A549 treated with AZD9567 at 1 μM for 4 hours (cell line): ENCODE measurements around the gene LRRFIP1. TPM values are rescaled to one million over a fixed set of nuclear protein-coding genes. Genes with fewer than 3 reads are reported as not detected.

ENCODE experiments used
- total RNA-seq: library from RNA; stranded (reverse); fragments of 200-300 nt; extraction: Qiagen RNA extraction; gene quantifications from 5 replicates; pipeline ENCODE4 v1.2.3, GENCODE V29; 2022; ENCODE audit not compliant: insufficient read depth

Gene LRRFIP1, protein sequence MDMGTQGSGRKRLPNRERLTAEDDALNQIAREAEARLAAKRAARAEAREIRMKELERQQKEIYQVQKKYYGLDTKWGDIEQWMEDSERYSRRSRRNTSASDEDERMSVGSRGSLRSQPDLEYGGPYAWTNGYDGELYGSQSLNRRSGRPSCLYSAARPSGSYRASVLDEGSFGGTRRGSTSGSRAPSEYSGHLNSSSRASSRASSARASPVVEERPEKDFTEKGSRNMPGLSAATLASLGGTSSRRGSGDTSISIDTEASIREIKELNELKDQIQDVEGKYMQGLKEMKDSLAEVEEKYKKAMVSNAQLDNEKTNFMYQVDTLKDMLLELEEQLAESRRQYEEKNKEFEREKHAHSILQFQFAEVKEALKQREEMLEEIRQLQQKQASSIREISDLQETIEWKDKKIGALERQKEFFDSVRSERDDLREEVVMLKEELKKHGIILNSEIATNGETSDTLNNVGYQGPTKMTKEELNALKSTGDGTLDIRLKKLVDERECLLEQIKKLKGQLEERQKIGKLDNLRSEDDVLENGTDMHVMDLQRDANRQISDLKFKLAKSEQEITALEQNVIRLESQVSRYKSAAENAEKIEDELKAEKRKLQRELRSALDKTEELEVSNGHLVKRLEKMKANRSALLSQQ
- 66.7 to 93.4 TPM (median 83.0 TPM) in 5 replicates for total RNA-seq

DNA sequence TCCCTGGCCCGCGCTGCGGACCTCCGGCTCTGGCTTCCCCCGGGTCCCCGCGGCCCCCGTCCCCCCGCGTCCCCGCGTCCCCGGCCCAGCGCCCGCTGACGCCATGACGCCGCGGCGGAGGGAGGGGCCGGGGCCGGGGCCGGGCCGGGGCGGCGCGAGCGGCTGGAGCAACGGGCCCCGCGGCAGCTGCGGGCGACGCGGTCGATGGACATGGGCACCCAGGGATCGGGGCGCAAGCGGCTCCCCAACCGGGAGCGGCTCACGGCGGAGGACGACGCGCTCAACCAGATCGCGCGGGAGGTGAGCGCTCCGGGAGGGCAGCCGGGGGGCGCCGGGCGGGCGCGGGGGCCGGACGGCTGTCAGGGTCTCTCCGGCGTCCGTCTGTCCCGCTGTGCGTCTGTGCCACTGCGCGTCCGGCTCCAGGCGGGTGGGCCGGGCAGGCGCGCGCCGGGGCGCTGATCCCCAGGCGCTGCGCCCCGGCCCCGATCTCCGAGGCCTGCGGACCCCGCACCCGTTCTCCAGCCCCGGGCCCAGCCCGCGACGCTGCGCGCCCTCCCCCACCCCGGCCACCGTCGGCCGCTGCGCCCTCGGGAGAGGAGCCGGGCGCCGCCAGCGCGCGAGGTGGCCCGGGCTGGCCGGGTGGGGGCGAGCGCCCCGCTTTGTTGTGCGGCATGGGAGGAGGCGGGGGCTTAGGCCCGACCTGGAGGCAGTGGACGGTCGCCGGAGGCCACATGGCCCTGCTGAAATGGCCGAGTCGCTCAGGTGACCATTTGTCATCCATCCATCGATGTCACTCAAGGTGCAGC lies at the start of gene LRRFIP1:
LRRFIP1 (plus strand) TSS at position 147 of the 806 bp plus-strand sequence; CDS start at position 205, 58 bp downstream.

DNA sequence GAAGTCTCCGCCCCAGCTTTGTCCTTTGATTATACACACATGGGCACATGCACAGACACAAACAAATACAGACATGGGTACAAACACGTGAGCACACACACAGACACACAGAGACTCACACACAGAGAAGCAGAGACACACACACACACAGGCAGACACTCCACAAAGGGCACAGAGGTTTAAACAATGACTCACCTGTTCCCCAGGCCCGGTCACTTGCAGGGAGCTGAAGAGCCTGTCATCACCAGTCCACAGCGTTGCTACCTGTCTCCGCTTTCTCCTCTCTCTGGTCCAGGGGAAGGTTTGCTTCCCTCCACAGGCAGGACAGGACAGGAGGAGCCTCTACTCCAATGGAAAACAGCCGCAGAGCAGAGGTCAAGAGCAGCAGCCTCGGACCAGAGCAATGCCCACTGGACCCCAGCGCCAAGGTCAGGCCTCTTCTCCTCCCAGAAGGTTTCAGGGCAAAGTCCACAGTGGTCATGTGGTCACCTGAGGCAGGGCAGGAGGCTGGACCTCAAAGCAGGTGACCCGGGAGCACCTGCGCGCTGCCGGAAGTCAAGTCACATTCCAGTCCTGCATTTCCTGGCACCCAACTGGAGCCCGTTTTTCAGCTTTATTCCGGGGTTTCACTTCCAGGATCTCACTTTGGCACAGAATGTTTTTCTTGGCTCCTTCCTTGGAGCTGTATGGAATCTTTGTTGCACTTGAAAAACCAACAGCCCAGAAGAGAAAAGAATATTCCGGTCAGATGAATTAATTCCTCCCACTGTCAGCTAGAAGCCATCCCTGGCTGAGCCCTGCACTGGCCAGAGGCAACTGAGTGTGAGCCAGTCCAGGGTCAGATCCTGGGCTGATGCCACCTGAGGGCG lies 36.9 kb upstream of the LRRFIP1 start, which contains the start of gene RAB17:
RAB17 (minus strand) TSS at position 463 of the 869 bp plus-strand sequence. CDS start 4,580 bp downstream, outside the sequence.

DNA sequence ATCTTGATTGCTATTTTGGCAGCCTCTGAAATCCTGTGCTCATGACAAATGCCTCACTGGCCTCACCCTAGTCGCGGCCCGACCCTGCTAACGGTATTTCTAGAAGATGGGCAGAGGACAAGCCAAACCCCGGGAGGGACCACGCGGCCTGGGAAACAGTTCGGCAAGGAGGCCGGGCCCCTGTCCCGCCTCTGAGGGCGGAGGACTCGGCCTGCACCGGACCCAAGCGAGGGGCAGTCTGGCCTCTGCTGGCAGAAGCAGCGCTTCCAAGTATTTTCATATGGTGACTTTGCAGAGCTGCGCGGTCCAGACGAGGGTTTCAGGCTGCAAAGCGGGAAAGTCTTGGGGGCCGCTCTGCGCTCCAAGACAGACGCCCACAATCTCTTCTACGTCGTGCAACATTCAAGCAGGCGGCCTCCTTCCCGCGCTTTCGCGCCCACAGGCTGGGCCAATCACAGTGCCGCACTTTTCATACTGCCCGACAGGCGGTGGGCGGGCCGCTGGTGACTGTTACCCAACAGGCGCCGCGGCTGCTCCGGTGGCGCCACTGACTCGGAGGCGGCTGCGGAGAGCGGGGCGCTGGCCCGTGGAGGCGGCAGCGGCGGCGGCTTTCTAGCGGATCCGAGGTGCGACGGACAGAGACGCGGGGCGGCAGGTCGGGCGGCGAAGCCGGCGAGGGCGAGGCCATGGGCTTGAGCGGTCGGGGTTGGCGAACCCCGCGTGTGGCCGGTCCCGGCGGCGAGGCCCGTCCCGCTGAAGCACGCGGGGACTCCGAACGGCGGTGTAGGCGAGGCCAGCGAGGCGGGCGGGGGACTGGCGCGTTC lies 171.1 kb downstream of the LRRFIP1 start, which contains the start of gene RBM44:
RBM44 (plus strand) TSS at position 544 of the 824 bp plus-strand sequence. CDS start 14,831 bp downstream, outside the sequence.

Other genes with a start within 250 kb of the LRRFIP1 start
- 0.11 to 0.36 TPM (median 0.16 TPM) in 5 replicates for gene COL6A3, start 213.4 kb upstream of the LRRFIP1 start, total RNA-seq
- gene MLPH, start 140.3 kb upstream of the LRRFIP1 start, total RNA-seq: 194 to 333 TPM (median 315 TPM) in 5 replicates
- gene PRLH, start 61.0 kb upstream of the LRRFIP1 start, total RNA-seq: not detected in 5 replicates
- gene RAB17, start 36.9 kb upstream of the LRRFIP1 start, total RNA-seq: 0.21 to 0.45 TPM (median 0.34 TPM) in 4 of 5 replicates, not detected in the other
- gene RBM44, start 171.2 kb downstream of the LRRFIP1 start, total RNA-seq: 0.16 to 0.24 TPM (median 0.23 TPM) in 4 of 5 replicates, not detected in the other
- gene RAMP1, start 232.0 kb downstream of the LRRFIP1 start, total RNA-seq: 0.14 to 0.17 TPM in 2 of 5 replicates, not detected in the others